ENCODE data around the gene IKBKG.
"Not testable (repeated sequence)": the region's sequence is repeated elsewhere in the genome, so short reads cannot be mapped to it uniquely, and the experiment has no call there.

The IKBKG gene

GRCh38 chrX:154560326-154560725, 12.9 kb downstream of the IKBKG start:
- DNase-seq = not testable (repeated sequence)

- DNase-seq = not testable (repeated sequence)
Measured at GRCh38 chrX:154562295-154562694, 14.9 kb downstream of the IKBKG start.

- DNase-seq = not testable (repeated sequence)
Measured at GRCh38 chrX:154570361-154570760, 22.9 kb downstream of the IKBKG start.

GRCh38 chrX:154573061-154573460, 25.6 kb downstream of the IKBKG start:
- DNase-seq = not testable (repeated sequence)

- not testable (repeated sequence) for DNase-seq
Measured at GRCh38 chrX:154575076-154575475, 27.7 kb downstream of the IKBKG start.

GRCh38 chrX:154582994-154583393, 35.6 kb downstream of the IKBKG start:
- DNase-seq = not testable (repeated sequence)

- DNase-seq = not testable (repeated sequence)
Measured at GRCh38 chrX:154584585-154585183, 37.3 kb downstream of the IKBKG start, which contains the start of gene CTAG1A. Gene CTAG1A (plus strand): TSS chrX:154585133. CDS start chrX:154585207, 74 bp downstream.

- not testable (repeated sequence) for DNase-seq
Measured at GRCh38 chrX:154590415-154590814, 43.0 kb downstream of the IKBKG start.

GRCh38 chrX:154592505-154592904, 45.1 kb downstream of the IKBKG start:
- DNase-seq = no peak

- DNase-seq = no peak
Measured at GRCh38 chrX:154593201-154593600, 45.8 kb downstream of the IKBKG start.

- DNase-seq = no peak
Measured at GRCh38 chrX:154594491-154594890, 47.1 kb downstream of the IKBKG start.

- DNase-seq = no peak
Measured at GRCh38 chrX:154595559-154596249, 48.3 kb downstream of the IKBKG start.

GRCh38 chrX:154596290-154596929, 49.0 kb downstream of the IKBKG start:
- DNase-seq = no peak

- no peak for DNase-seq
Measured at GRCh38 chrX:154597221-154597620, 49.8 kb downstream of the IKBKG start.

- DNase-seq = no peak
Measured at GRCh38 chrX:154598656-154599055, 51.2 kb downstream of the IKBKG start.

GRCh38 chrX:154599531-154599930, 52.1 kb downstream of the IKBKG start:
- DNase-seq = no peak

- DNase-seq = no peak
Measured at GRCh38 chrX:154600759-154601374, 53.4 kb downstream of the IKBKG start.

- DNase-seq = no peak
Measured at GRCh38 chrX:154602226-154602625, 54.8 kb downstream of the IKBKG start.

- DNase-seq = no peak
Measured at GRCh38 chrX:154602766-154603437, 55.5 kb downstream of the IKBKG start.

- DNase-seq = no peak
Measured at GRCh38 chrX:154603438-154604430, 56.3 kb downstream of the IKBKG start.

- no peak for DNase-seq
Measured at GRCh38 chrX:154605566-154605965, 58.1 kb downstream of the IKBKG start.

- no peak for DNase-seq
Measured at GRCh38 chrX:154607370-154607769, 60.0 kb downstream of the IKBKG start.
